ENCODE measurements around the gene DSTN.

DNA sequence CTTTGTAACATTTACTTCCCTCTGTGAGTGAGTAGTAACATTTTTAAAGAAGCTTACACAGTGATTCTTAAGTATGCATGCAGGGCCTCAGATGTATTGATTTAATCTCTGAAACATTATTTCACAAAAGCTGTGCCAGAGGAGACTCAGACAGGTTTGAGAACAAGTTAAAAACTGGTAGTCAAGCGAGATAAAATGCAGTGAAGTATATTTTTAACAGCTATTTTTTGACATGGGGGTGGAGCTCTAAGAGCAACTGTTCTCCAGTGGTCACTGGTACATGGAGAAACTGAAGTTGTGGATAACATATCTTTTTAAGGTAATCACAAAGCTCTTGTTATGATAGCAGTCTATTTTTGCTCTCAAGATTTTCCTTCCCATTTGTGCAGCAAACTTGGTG is 20.4 kb downstream of the DSTN start:
- TF ChIP-seq POLR2A (IDR thresholded peaks at IDR 0.05; ENCODE audit: low read depth, low read length) (no peak), POLR2AphosphoS5 (IDR thresholded peaks at IDR 0.05; ENCODE audit: low read depth, low read length) (no peak), TAF1 (IDR thresholded peaks at IDR 0.05; ENCODE audit: borderline replicate concordance, low read depth, low read length) (no peak)
